ENCODE measurements around the gene CNBP.

The CNBP gene

GRCh38 chr3:129130291-129130813 is 53.3 kb downstream of the CNBP start:
- DNase-seq, result no peak

GRCh38 chr3:129128357-129129155 is 55.1 kb downstream of the CNBP start:
- no peak for DNase-seq

- DNase-seq, result no peak
Observed at GRCh38 chr3:129126726-129127280, 56.9 kb downstream of the CNBP start.

GRCh38 chr3:129123314-129124060 is 60.2 kb downstream of the CNBP start:
- DNase-seq, result no peak

GRCh38 chr3:129122412-129123011 is 61.2 kb downstream of the CNBP start:
- no peak for DNase-seq

GRCh38 chr3:129121792-129122411 is 61.8 kb downstream of the CNBP start, which contains the start of gene RAB43:
Gene RAB43 (minus strand): TSS chr3:129121804. CDS start chr3:129121489, 315 bp downstream.
- peak; percentile 95 for DNase-seq

- DNase-seq, result no peak
Observed at GRCh38 chr3:129121016-129121791, 62.5 kb downstream of the CNBP start.

- peak; percentile 92 for DNase-seq
Observed at GRCh38 chr3:129120254-129121004, 63.3 kb downstream of the CNBP start.

- peak; percentile 51 for DNase-seq
Observed at GRCh38 chr3:129119365-129120100, 64.2 kb downstream of the CNBP start.

GRCh38 chr3:129118745-129119144 is 65.0 kb downstream of the CNBP start:
- peak; percentile 39 for DNase-seq

Data from stimulated activated CD8-positive, alpha-beta memory T cell treated with anti-CD3 and anti-CD28 coated beads, Interleukin-4, amount 100 ng/mL, for 48 hours (primary cell).